ENCODE results near the gene KANSL2.
"Not testable (repeated sequence)": the region's sequence is repeated elsewhere in the genome, so short reads cannot be mapped to it uniquely, and the experiment has no call there.

Gene KANSL2

GRCh38 chr12:48682927-48683326, 889 bp upstream of the KANSL2 start:
- no peak for DNase-seq

GRCh38 chr12:48682533-48682905, 481 bp upstream of the KANSL2 start:
- not testable (repeated sequence) for DNase-seq

- peak; percentile 18 for DNase-seq
Observed at GRCh38 chr12:48681399-48681709, 684 bp downstream of the KANSL2 start.

- DNase-seq = no peak
Observed at GRCh38 chr12:48680861-48681260, 1.2 kb downstream of the KANSL2 start.

GRCh38 chr12:48678551-48679185, 3.4 kb downstream of the KANSL2 start:
- DNase-seq = no peak

- DNase-seq = peak; percentile 57
Observed at GRCh38 chr12:48671231-48671856, 10.7 kb downstream of the KANSL2 start.

- no peak for DNase-seq
Observed at GRCh38 chr12:48668996-48669395, 13.0 kb downstream of the KANSL2 start.

- DNase-seq = no peak
Observed at GRCh38 chr12:48659863-48660262, 22.2 kb downstream of the KANSL2 start.

- DNase-seq = no peak
Observed at GRCh38 chr12:48651681-48652080, 30.4 kb downstream of the KANSL2 start.

- not testable (repeated sequence) for DNase-seq
Observed at GRCh38 chr12:48645354-48645753, 36.7 kb downstream of the KANSL2 start.

GRCh38 chr12:48643011-48643410, 39.0 kb downstream of the KANSL2 start:
- no peak for DNase-seq

- not testable (repeated sequence) for DNase-seq
Observed at GRCh38 chr12:48641752-48642555, 40.1 kb downstream of the KANSL2 start.

- no peak for DNase-seq
Observed at GRCh38 chr12:48640854-48641253, 41.2 kb downstream of the KANSL2 start.

- DNase-seq = no peak
Observed at GRCh38 chr12:48640428-48640827, 41.6 kb downstream of the KANSL2 start.

GRCh38 chr12:48631071-48631470, 51.0 kb downstream of the KANSL2 start:
- no peak for DNase-seq

- DNase-seq = no peak
Observed at GRCh38 chr12:48630346-48630745, 51.7 kb downstream of the KANSL2 start.

- no peak for DNase-seq
Observed at GRCh38 chr12:48629541-48629940, 52.5 kb downstream of the KANSL2 start.

- no peak for DNase-seq
Observed at GRCh38 chr12:48627556-48627955, 54.5 kb downstream of the KANSL2 start.

GRCh38 chr12:48622997-48623396, 59.0 kb downstream of the KANSL2 start:
- not testable (repeated sequence) for DNase-seq

- peak; percentile 53 for DNase-seq
Observed at GRCh38 chr12:48618541-48618940, 63.5 kb downstream of the KANSL2 start.

GRCh38 chr12:48615681-48616080, 66.4 kb downstream of the KANSL2 start:
- no peak for DNase-seq

- DNase-seq = no peak
Observed at GRCh38 chr12:48613321-48613720, 68.7 kb downstream of the KANSL2 start.
